HEK293 (cell line): Measurements from ENCODE around the gene ANXA4.
"Not testable (repeated sequence)": the region's sequence is repeated elsewhere in the genome, so short reads cannot be mapped to it uniquely, and the experiment has no call there.

Experiments used
- CTCF ChIA-PET: fragments of 350-600 bp; formaldehyde crosslinking; extraction: SDS; loops from one replicate; lab custom pipeline; 2021; ENCODE audit warnings: antibody characterized with exemption; lab: Yijun Ruan, JAX
- POLR2A ChIA-PET: fragments of 300-600 bp; formaldehyde crosslinking; extraction: SDS; loops from one replicate; lab custom pipeline; 2020; ENCODE audit warnings: antibody characterized with exemption, inconsistent platforms; lab: Yijun Ruan, JAX
- H3K27ac ChIP-seq: fragments of 200-500 bp; sonication (Bioruptor generic); 2 replicates; pipeline ENCODE4 v1.5.1; 2014; ENCODE audit warnings: low read depth, low read length, control low read depth, inconsistent platforms; ENCODE audit errors: extremely low read depth
- H3K36me3 ChIP-seq, 2 experiments: fragments of 200-500 bp in 1 of 2; sonication (Bioruptor generic) in 1 of 2; 1 replicate in 1 of 2; 2 replicates in 1 of 2; pipeline ENCODE4 v1.5.1; 2014 to 2017; ENCODE audit warnings: inconsistent platforms in 2 of 2, low read length in 2 of 2; ENCODE audit not compliant: control insufficient read depth in 2 of 2, insufficient read depth in 1 of 2
- H3K4me1 ChIP-seq: fragments of 200-500 bp; sonication (Bioruptor generic); 2 replicates; pipeline ENCODE4 v1.5.1; 2014; ENCODE audit warnings: mild to moderate bottlenecking, low read length, inconsistent platforms; ENCODE audit not compliant: control insufficient read depth, insufficient read depth
- H3K4me3 ChIP-seq: 2 replicates; pipeline ENCODE4 v1.5.1; 2011; ENCODE audit warnings: low read depth, mild to moderate bottlenecking, control low read depth, low read length, moderate library complexity
- H3K9me3 ChIP-seq: fragments of 200-500 bp; sonication (Bioruptor generic); 2 replicates; pipeline ENCODE4 v1.5.1; 2014; ENCODE audit warnings: low read depth, low read length, inconsistent platforms; ENCODE audit not compliant: control insufficient read depth, insufficient read depth
- BCL6B ChIP-seq: fragments of 450-650 bp; formaldehyde crosslinking; IDR thresholded peaks from 2 replicates; pipeline ENCODE4 v1.5.1; 2017; ENCODE audit warnings: missing biosample characterization, missing genetic modification characterization
- HOXC10 ChIP-seq: sonication (generic); formaldehyde crosslinking; IDR thresholded peaks from 2 replicates; pipeline ENCODE4 v1.8.1; 2023; ENCODE audit warnings: mild to moderate bottlenecking, missing genetic modification reagents
- ZBTB1 ChIP-seq: fragments of 450-650 bp; formaldehyde crosslinking; IDR thresholded peaks from 2 replicates; pipeline ENCODE4 v1.5.1; 2016; ENCODE audit warnings: missing biosample characterization, missing genetic modification characterization
- ZNF10 ChIP-seq: fragments of 450-650 bp; formaldehyde crosslinking; IDR thresholded peaks from 2 replicates; pipeline ENCODE4 v1.5.1; 2017; ENCODE audit warnings: missing biosample characterization, missing genetic modification characterization
- ZNF121 ChIP-seq: fragments of 450-650 bp; formaldehyde crosslinking; IDR thresholded peaks from 2 replicates; pipeline ENCODE4 v1.5.1; 2016; ENCODE audit warnings: missing biosample characterization, missing genetic modification characterization
- ZNF140 ChIP-seq: fragments of 450-650 bp; formaldehyde crosslinking; IDR thresholded peaks from 2 replicates; pipeline ENCODE4 v1.5.1; 2016; ENCODE audit warnings: missing biosample characterization, missing genetic modification characterization
- ZNF155 ChIP-seq: fragments of 450-650 bp; formaldehyde crosslinking; IDR thresholded peaks from 2 replicates; pipeline ENCODE4 v1.5.1; 2016; ENCODE audit warnings: missing biosample characterization, missing genetic modification characterization
- ZNF157 ChIP-seq: fragments of 450-650 bp; formaldehyde crosslinking; IDR thresholded peaks from 2 replicates; pipeline ENCODE4 v1.5.1; 2016; ENCODE audit warnings: missing biosample characterization, missing genetic modification characterization
- ZNF16 ChIP-seq: fragments of 450-650 bp; formaldehyde crosslinking; IDR thresholded peaks from 2 replicates; pipeline ENCODE4 v1.5.1; 2016; ENCODE audit warnings: low read depth, missing biosample characterization, missing genetic modification characterization
- ZNF169 ChIP-seq: fragments of 450-650 bp; formaldehyde crosslinking; IDR thresholded peaks from 2 replicates; pipeline ENCODE4 v1.5.1; 2016; ENCODE audit warnings: missing biosample characterization, missing genetic modification characterization
- ZNF18 ChIP-seq: fragments of 450-650 bp; formaldehyde crosslinking; IDR thresholded peaks from 2 replicates; pipeline ENCODE4 v1.5.1; 2016; ENCODE audit warnings: missing biosample characterization, missing genetic modification characterization
- ZNF2 ChIP-seq: fragments of 450-650 bp; formaldehyde crosslinking; IDR thresholded peaks from 2 replicates; pipeline ENCODE4 v1.5.1; 2016; ENCODE audit warnings: missing biosample characterization, missing genetic modification characterization
- ZNF223 ChIP-seq: fragments of 450-650 bp; formaldehyde crosslinking; IDR thresholded peaks from 2 replicates; pipeline ENCODE4 v1.5.1; 2016; ENCODE audit warnings: missing biosample characterization, missing genetic modification characterization
- ZNF26 ChIP-seq: fragments of 450-650 bp; formaldehyde crosslinking; IDR thresholded peaks from 2 replicates; pipeline ENCODE4 v1.5.1; 2016; ENCODE audit warnings: missing biosample characterization, missing genetic modification characterization
- ZNF529 ChIP-seq: fragments of 450-650 bp; formaldehyde crosslinking; IDR thresholded peaks from 2 replicates; pipeline ENCODE4 v1.5.1; 2017; ENCODE audit warnings: missing genetic modification characterization, missing biosample characterization; ENCODE audit not compliant: insufficient replicate concordance
- ZNF837 ChIP-seq: fragments of 450-650 bp; formaldehyde crosslinking; IDR thresholded peaks from 2 replicates; pipeline ENCODE4 v1.5.1; 2016; ENCODE audit warnings: missing biosample characterization, missing genetic modification characterization
- TF ChIP-seq, protein P1 (sequence below): fragments of 450-650 bp; formaldehyde crosslinking; conservative IDR thresholded peaks from 2 replicates; pipeline ENCODE4 v1.5.1; 2016; ENCODE audit warnings: low read depth, missing biosample characterization, missing genetic modification characterization

Gene ANXA4

GRCh38 chr2:69762513-69763494, 20.9 kb downstream of the ANXA4 start:
- CTCF ChIA-PET, result interaction anchor here (0.7 to 3.1 kb wide), 2 partner anchors 38 to 47 kb away, joined by 5 to 8 read pairs; no protein-coding TSS in a partner anchor
- H3K9me3 ChIP-seq, result no peaks in the 10 kb centered on the region
- H3K4me3 ChIP-seq, result no peak overlapping the region
- POLR2A ChIA-PET, result no interaction called here
- H3K4me1 ChIP-seq, result no peaks in the 10 kb centered on the region
- H3K27ac ChIP-seq, result no peak overlapping the region
- H3K36me3 ChIP-seq, result no peaks in the 10 kb centered on the region; a peak in 1 of 3 replicates
- TF ChIP-seq ZNF157 (tag by site-specific recombination) (no peak), ZNF10 (tag by site-specific recombination) (no peak), ZBTB1 (tag by site-specific recombination) (no peak), ZNF121 (tag by site-specific recombination) (no peak), HOXC10 (CRISPR knock-in tag) (no peak)

- H3K36me3 ChIP-seq, H3K4me1 ChIP-seq, H3K27ac ChIP-seq, H3K4me3 ChIP-seq, H3K9me3 ChIP-seq, POLR2A ChIA-PET, CTCF ChIA-PET: not testable (repeated sequence)
Observed at GRCh38 chr2:69763831-69764230, 21.9 kb downstream of the ANXA4 start.

GRCh38 chr2:69764286-69765095, 22.6 kb downstream of the ANXA4 start:
- POLR2A ChIA-PET, result no interaction called here
- Histone ChIP-seq H3K4me1 (peaks cover under 1% of the 10 kb centered on the region; the same call in 1 of the 2 replicates), H3K36me3 (no peaks in the 10 kb centered on the region; a peak in 1 of 3 replicates), H3K27ac (no peak overlapping the region), H3K9me3 (no peaks in the 10 kb centered on the region), H3K4me3 (no peak overlapping the region)
- CTCF ChIA-PET, result no interaction called here
- TF ChIP-seq ZNF837 (tag by site-specific recombination) (no peak), ZNF169 (no peak), ZNF16 (tag by site-specific recombination) (no peak), ZNF155 (tag by site-specific recombination) (no peak), ZNF140 (tag by site-specific recombination) (no peak), ZNF26 (tag by site-specific recombination) (no peak), ZNF18 (tag by site-specific recombination) (no peak), ZNF529 (no peak), BCL6B (tag by site-specific recombination) (no peak), ZNF2 (tag by site-specific recombination) (no peak), ZNF223 (tag by site-specific recombination) (no peak)
- TF ChIP-seq, protein P1, sequence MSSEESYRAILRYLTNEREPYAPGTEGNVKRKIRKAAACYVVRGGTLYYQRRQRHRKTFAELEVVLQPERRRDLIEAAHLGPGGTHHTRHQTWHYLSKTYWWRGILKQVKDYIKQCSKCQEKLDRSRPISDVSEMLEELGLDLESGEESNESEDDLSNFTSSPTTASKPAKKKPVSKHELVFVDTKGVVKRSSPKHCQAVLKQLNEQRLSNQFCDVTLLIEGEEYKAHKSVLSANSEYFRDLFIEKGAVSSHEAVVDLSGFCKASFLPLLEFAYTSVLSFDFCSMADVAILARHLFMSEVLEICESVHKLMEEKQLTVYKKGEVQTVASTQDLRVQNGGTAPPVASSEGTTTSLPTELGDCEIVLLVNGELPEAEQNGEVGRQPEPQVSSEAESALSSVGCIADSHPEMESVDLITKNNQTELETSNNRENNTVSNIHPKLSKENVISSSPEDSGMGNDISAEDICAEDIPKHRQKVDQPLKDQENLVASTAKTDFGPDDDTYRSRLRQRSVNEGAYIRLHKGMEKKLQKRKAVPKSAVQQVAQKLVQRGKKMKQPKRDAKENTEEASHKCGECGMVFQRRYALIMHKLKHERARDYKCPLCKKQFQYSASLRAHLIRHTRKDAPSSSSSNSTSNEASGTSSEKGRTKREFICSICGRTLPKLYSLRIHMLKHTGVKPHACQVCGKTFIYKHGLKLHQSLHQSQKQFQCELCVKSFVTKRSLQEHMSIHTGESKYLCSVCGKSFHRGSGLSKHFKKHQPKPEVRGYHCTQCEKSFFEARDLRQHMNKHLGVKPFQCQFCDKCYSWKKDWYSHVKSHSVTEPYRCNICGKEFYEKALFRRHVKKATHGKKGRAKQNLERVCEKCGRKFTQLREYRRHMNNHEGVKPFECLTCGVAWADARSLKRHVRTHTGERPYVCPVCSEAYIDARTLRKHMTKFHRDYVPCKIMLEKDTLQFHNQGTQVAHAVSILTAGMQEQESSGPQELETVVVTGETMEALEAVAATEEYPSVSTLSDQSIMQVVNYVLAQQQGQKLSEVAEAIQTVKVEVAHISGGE (tag by site-specific recombination), result no peak
